Liver (tissue), 9 donors: ENCODE data around the gene PPP2R2C. TPM values are rescaled to one million over a fixed set of nuclear protein-coding genes. Genes with fewer than 3 reads are reported as not detected.

Experiments
- DNase-seq: peaks from one replicate; pipeline ENCODE4 v3.0.0-alpha.2; 2017; ENCODE audit warnings: low spot score
- H3K27ac ChIP-seq, 2 donors: one replicate each; pipeline ENCODE4 v1.7.0; 2013; ENCODE audit warnings: inconsistent platforms in 2 of 2, low read length in 2 of 2, control low read depth in 1 of 2, low read depth in 1 of 2, mild to moderate bottlenecking in 1 of 2
- H3K27me3 ChIP-seq, 4 donors: one replicate each; pipeline versions ENCODE4 v1.6.1 to v1.7.0; 2013; ENCODE audit warnings: low read length in 3 of 4, inconsistent platforms in 1 of 4, mild to moderate bottlenecking in 1 of 4, moderate library complexity in 1 of 4; ENCODE audit not compliant: control insufficient read depth in 4 of 4, insufficient read depth in 4 of 4
- H3K36me3 ChIP-seq, 4 donors: one replicate each; pipeline versions ENCODE4 v1.6.1 to v1.7.0; 2013; ENCODE audit warnings: low read length in 3 of 4, mild to moderate bottlenecking in 3 of 4, low read depth in 1 of 4, moderate library complexity in 1 of 4; ENCODE audit not compliant: control insufficient read depth in 4 of 4, insufficient read depth in 3 of 4
- H3K4me1 ChIP-seq, 4 donors: one replicate each; pipeline versions ENCODE4 v1.6.1 to v1.7.0; 2013; ENCODE audit warnings: low read length in 3 of 4, mild to moderate bottlenecking in 3 of 4, moderate library complexity in 1 of 4; ENCODE audit not compliant: control insufficient read depth in 4 of 4, insufficient read depth in 4 of 4
- H3K4me3 ChIP-seq, 3 donors: one replicate each; pipeline versions ENCODE4 v1.6.1 to v1.7.0; 2013; ENCODE audit warnings: low read length in 3 of 3, control low read depth in 1 of 3, low read depth in 1 of 3, mild to moderate bottlenecking in 1 of 3
- H3K9ac ChIP-seq, 2 donors: one replicate each; pipeline ENCODE4 v1.7.0; 2013; ENCODE audit warnings: low read length in 2 of 2, mild to moderate bottlenecking in 2 of 2, moderate library complexity in 2 of 2, control low read depth in 1 of 2, low read depth in 1 of 2
- H3K9me3 ChIP-seq, 4 donors: one replicate each; pipeline versions ENCODE4 v1.6.1 to v1.7.0; 2013; ENCODE audit warnings: low read length in 3 of 4; ENCODE audit not compliant: control insufficient read depth in 4 of 4
- EGR1 ChIP-seq, 2 donors: IDR thresholded peaks; 2 replicates each; pipeline ENCODE4 v1.6.1; 2016 to 2018; ENCODE audit warnings: antibody characterized with exemption in 2 of 2, low read depth in 2 of 2
- FOXA1 ChIP-seq: IDR thresholded peaks from 2 replicates; pipeline ENCODE4 v1.6.1; 2016; ENCODE audit warnings: antibody characterized with exemption
- FOXA2 ChIP-seq: IDR thresholded peaks from 2 replicates; pipeline ENCODE4 v1.6.1; 2016; ENCODE audit warnings: antibody characterized with exemption
- GABPA ChIP-seq, 2 donors: IDR thresholded peaks in 1 of 2; conservative IDR thresholded peaks in 1 of 2; 2 replicates each; pipeline ENCODE4 v1.6.1; 2016; ENCODE audit warnings: antibody characterized with exemption in 2 of 2, mild to moderate bottlenecking in 1 of 2, moderate library complexity in 1 of 2
- HNF4A ChIP-seq, 2 donors: conservative IDR thresholded peaks; 2 replicates each; pipeline ENCODE4 v1.6.1; 2016; ENCODE audit warnings: antibody characterized with exemption in 2 of 2, mild to moderate bottlenecking in 2 of 2
- HNF4G ChIP-seq: IDR thresholded peaks from 2 replicates; pipeline ENCODE4 v1.6.1; 2016; ENCODE audit warnings: antibody characterized with exemption
- JUND ChIP-seq, 2 donors: IDR thresholded peaks; 2 replicates each; pipeline ENCODE4 v1.6.1; 2016; ENCODE audit warnings: antibody characterized with exemption in 2 of 2
- NR2F2 ChIP-seq: IDR thresholded peaks from 2 replicates; pipeline ENCODE4 v1.6.1; 2016; ENCODE audit warnings: antibody characterized with exemption
- RAD21 ChIP-seq, 2 donors: IDR thresholded peaks; 2 replicates each; pipeline ENCODE4 v1.6.1; 2016; ENCODE audit warnings: antibody characterized with exemption in 2 of 2, mild to moderate bottlenecking in 2 of 2
- RXRA ChIP-seq, 2 donors: IDR thresholded peaks; 2 replicates each; pipeline ENCODE4 v1.6.1; 2017 to 2018; ENCODE audit warnings: antibody characterized with exemption in 2 of 2, mild to moderate bottlenecking in 1 of 2
- SP1 ChIP-seq: IDR thresholded peaks from 2 replicates; pipeline ENCODE4 v1.6.1; 2018; ENCODE audit warnings: antibody characterized with exemption, mild to moderate bottlenecking
- TAF1 ChIP-seq: conservative IDR thresholded peaks from 2 replicates; pipeline ENCODE4 v1.6.1; 2016; ENCODE audit warnings: antibody characterized with exemption, mild to moderate bottlenecking
- YY1 ChIP-seq: IDR thresholded peaks from 2 replicates; pipeline ENCODE4 v1.6.1; 2016; ENCODE audit warnings: antibody characterized with exemption, mild to moderate bottlenecking
- WGBS: extraction: QIAGEN DNeasy Blood & Tissue Kit; methylation state at CpG from one replicate; pipeline ENCODE4 v1.1.7; 2013; 5-methylcytosine and 5-hydroxymethylcytosine counted together
- polyA plus RNA-seq, 2 donors: library from polyadenylated mRNA; stranded (reverse) in 1 of 2; unstranded in 1 of 2; fragments of 200-250 nt in 1 of 2; fragments of >200 nt in 1 of 2; fragmentation: Nextera tagmentation in 1 of 2; extraction: Ambion mirVana in 1 of 2; gene quantifications; one replicate each; pipeline versions ENCODE4 v1.2.1 to v1.2.3, GENCODE V29; 2013 to 2015
- total RNA-seq, 2 donors: library from RNA; depleted of rRNA; stranded (reverse); fragments of >200 nt; gene quantifications; one replicate each; pipeline ENCODE4 v1.2.3, GENCODE V29; 2014
- TF ChIP-seq, protein P1 (sequence below): IDR thresholded peaks from 2 replicates; pipeline ENCODE4 v1.6.1; 2016; ENCODE audit warnings: antibody characterized with exemption
- TF ChIP-seq, protein P2 (sequence below): IDR thresholded peaks from 2 replicates; pipeline ENCODE4 v1.6.1; 2016; ENCODE audit warnings: antibody characterized with exemption, mild to moderate bottlenecking
- TF ChIP-seq, protein P3 (sequence below): IDR thresholded peaks from 2 replicates; pipeline ENCODE4 v1.6.1; 2016; ENCODE audit warnings: antibody characterized with exemption
- TF ChIP-seq, protein P4 (sequence below): IDR thresholded peaks from 2 replicates; pipeline ENCODE4 v1.6.1; 2016; ENCODE audit warnings: antibody characterized with exemption
- donor health status: healthy.
- donor health status: healthy.
- donor health status: healthy.
- donor health status: healthy.
- donor health status: healthy.

The PPP2R2C gene
- total and polyA plus RNA-seq, 4 donors: under 0.01 to 0.01 TPM; not detected in 2

DNA sequence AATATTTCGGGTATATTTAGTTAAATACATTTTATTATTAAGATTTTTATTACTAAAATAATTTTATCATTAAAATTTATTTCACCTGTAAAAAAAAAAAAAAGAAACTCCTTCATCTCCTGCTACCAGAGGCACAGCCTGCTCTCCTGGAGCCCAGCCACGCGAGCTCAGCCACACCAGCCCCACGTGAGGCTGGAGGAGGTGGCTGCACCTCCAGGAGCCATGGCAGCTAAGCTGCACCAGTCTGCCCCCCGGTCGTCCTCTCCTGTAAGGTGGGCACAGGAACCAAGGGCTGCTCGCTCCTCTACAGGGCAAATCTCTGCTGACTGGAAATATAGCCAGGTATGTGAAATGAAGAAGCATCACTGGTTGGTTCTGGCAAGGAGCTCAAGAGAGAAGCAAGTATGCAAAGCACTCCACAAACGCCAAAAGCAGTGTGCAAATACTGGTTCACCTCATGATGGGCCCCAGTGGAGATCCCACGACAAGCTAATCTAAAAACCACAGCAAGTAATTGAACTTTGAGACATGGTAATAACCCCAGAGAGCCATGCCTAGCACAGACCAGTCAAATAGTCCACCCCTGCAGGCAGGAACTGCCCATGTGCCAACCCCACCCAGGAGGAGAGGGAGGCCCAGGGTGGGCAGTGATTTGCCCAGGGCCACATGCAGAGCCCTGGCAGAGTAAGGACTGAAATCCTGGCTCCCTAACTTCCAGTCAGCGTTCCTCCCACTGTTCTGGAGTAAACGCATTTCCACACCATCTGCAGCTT is 112.7 kb downstream of the PPP2R2C start:
- no peaks in the 10 kb centered on the region for H3K4me1 ChIP-seq
- no peaks in the 10 kb centered on the region for H3K36me3 ChIP-seq
- 59% methylated on average over 11 of the region's 11 CpGs for WGBS

DNA sequence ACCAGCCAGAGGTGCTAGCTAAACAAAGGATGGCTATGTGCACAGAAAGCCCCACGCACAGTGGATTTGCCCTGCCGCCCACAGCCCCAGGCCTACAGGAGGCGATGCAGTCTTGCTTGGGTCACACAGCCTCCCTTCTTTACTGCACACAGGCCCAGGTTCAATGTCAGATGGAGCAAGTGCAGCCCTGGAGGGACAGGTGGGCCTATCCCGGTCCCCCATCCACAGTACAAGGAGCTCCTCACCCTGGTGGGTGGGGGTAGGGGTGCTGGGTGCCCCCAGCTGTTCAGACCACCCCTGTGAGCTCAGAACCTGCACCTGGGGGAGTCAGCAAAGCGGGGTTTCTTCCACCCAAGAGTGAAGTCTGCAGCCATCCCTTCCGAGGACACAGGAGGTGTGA is 114.9 kb downstream of the PPP2R2C start:
- Histone ChIP-seq H3K4me3 (no peak overlapping the region), H3K27me3 (no peaks in the 10 kb centered on the region), H3K36me3 (no peaks in the 10 kb centered on the region), H3K4me1 (no peaks in the 10 kb centered on the region), H3K27ac (no peak overlapping the region), H3K9me3 (no peaks in the 10 kb centered on the region), H3K9ac (no peak overlapping the region)
- DNase-seq: no peak
- 87% methylated on average over 6 of the region's 6 CpGs for WGBS
- TF ChIP-seq, protein P1, sequence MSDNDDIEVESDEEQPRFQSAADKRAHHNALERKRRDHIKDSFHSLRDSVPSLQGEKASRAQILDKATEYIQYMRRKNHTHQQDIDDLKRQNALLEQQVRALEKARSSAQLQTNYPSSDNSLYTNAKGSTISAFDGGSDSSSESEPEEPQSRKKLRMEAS: no peak
- TF ChIP-seq EGR1 (IDR thresholded peaks at IDR 0.05; ENCODE audit: low read depth in 2 of 2) (no peak), FOXA1 (no peak), RXRA (IDR thresholded peaks at IDR 0.05) (no peak), YY1 (no peak), FOXA2 (no peak), HNF4A (conservative IDR thresholded peaks at IDR 0.05) (no peak), SP1 (no peak), NR2F2 (no peak), GABPA (IDR thresholded peaks at IDR 0.05 in 1 of 2, conservative IDR thresholded peaks at IDR 0.05 in 1 of 2) (no peak), RAD21 (IDR thresholded peaks at IDR 0.05) (no peak), JUND (IDR thresholded peaks at IDR 0.05) (no peak), HNF4G (no peak), TAF1 (no peak)
- TF ChIP-seq, protein P2, sequence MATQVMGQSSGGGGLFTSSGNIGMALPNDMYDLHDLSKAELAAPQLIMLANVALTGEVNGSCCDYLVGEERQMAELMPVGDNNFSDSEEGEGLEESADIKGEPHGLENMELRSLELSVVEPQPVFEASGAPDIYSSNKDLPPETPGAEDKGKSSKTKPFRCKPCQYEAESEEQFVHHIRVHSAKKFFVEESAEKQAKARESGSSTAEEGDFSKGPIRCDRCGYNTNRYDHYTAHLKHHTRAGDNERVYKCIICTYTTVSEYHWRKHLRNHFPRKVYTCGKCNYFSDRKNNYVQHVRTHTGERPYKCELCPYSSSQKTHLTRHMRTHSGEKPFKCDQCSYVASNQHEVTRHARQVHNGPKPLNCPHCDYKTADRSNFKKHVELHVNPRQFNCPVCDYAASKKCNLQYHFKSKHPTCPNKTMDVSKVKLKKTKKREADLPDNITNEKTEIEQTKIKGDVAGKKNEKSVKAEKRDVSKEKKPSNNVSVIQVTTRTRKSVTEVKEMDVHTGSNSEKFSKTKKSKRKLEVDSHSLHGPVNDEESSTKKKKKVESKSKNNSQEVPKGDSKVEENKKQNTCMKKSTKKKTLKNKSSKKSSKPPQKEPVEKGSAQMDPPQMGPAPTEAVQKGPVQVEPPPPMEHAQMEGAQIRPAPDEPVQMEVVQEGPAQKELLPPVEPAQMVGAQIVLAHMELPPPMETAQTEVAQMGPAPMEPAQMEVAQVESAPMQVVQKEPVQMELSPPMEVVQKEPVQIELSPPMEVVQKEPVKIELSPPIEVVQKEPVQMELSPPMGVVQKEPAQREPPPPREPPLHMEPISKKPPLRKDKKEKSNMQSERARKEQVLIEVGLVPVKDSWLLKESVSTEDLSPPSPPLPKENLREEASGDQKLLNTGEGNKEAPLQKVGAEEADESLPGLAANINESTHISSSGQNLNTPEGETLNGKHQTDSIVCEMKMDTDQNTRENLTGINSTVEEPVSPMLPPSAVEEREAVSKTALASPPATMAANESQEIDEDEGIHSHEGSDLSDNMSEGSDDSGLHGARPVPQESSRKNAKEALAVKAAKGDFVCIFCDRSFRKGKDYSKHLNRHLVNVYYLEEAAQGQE: no peak
- TF ChIP-seq, protein P3, sequence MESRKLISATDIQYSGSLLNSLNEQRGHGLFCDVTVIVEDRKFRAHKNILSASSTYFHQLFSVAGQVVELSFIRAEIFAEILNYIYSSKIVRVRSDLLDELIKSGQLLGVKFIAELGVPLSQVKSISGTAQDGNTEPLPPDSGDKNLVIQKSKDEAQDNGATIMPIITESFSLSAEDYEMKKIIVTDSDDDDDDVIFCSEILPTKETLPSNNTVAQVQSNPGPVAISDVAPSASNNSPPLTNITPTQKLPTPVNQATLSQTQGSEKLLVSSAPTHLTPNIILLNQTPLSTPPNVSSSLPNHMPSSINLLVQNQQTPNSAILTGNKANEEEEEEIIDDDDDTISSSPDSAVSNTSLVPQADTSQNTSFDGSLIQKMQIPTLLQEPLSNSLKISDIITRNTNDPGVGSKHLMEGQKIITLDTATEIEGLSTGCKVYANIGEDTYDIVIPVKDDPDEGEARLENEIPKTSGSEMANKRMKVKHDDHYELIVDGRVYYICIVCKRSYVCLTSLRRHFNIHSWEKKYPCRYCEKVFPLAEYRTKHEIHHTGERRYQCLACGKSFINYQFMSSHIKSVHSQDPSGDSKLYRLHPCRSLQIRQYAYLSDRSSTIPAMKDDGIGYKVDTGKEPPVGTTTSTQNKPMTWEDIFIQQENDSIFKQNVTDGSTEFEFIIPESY: no peak
- TF ChIP-seq, protein P4, sequence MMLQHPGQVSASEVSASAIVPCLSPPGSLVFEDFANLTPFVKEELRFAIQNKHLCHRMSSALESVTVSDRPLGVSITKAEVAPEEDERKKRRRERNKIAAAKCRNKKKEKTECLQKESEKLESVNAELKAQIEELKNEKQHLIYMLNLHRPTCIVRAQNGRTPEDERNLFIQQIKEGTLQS: no peak

More for the DNA sequence above, 112.7 kb downstream of the PPP2R2C start:
- no peak for DNase-seq
- peaks cover 0 to 3% (median 0%) of the 10 kb centered on the region in 4 donors for H3K9me3 ChIP-seq
- H3K27me3 ChIP-seq: no peaks in the 10 kb centered on the region
- TF ChIP-seq RAD21 (IDR thresholded peaks at IDR 0.05) (no peak), HNF4A (conservative IDR thresholded peaks at IDR 0.05) (no peak), RXRA (IDR thresholded peaks at IDR 0.05) (no peak), NR2F2 (no peak)
- H3K9ac ChIP-seq: no peak overlapping the region
- H3K27ac ChIP-seq: no peak overlapping the region
- no peak overlapping the region for H3K4me3 ChIP-seq
